Amniotic stem cell (primary cell): ENCODE results near the gene RPS8.
"Not testable (repeated sequence)": the region's sequence is repeated elsewhere in the genome, so short reads cannot be mapped to it uniquely, and the experiment has no call there.

ENCODE experiments used
- DNase-seq: peaks from one replicate; lab custom pipeline; 2025; lab: John Stamatoyannopoulos, UW

RPS8 gene

GRCh38 chr1:44780583-44781121 is 5.3 kb downstream of the RPS8 start:
- no peak for DNase-seq

DNA sequence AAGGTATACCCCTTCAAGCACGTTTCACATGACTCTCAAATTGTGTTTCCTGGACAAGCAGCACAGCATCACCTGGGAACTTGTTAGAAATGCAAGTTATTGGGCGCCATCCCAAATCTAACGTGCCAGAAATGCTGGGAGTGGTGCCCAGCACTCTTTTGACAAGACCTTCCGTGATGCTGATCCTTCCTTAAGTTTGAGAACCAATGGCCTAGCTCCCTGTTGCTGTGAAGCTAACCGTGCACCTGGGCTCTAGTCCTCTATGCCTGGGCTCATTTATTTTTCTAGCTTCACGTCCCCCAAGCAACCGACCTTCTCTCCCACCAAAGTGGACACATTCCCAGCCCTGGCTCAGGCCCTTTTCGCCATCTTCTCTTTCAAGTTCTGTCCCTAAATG is 8.4 kb downstream of the RPS8 start:
- DNase-seq, result no peak

DNA sequence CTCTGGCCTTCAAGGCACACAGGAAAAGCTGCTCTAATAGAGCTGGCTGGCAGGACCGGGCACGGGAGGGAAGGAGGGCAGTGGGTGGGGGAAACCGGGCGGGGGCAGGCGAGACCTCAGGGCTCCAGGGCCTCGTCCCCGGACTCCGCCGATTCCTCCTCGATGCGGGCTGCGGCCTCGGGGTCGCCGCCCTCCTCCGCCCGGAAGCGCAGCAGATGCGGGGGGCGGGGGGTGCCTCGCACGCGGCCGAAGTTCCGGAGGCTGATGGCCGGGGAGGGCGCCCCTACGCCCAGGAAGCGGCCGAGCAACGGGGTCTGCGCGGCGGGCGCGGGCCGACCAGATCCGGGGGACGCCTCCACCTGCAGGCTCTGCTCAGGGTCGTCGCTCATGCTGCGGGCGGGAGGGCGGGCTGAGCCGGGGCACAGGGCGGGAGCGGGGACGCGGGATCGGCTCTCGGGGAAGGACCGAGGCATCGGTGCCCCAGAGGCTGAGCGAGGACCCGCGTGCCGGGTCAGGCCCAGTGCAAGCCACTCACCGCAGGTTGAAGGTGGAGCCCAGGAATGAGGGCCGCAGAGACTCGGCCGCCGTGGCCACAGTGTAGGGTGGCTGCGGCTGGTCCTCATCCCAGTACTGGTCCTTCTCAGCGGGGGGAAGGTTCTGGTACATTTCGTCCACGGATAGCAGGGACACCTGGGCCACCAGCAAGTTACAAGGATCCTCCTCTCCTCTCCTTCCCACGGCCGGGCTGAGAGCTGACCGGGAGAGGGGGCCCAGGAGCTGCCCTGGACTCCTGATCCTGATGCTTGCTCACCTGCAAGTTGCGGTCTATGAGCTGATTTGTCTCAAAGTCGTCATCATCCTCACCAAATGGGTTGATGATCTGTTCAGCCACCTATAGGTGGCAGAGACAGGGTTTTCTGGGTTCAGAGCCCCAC is 9.0 kb downstream of the RPS8 start:
- DNase-seq, result no peak

- no peak for DNase-seq
Observed at GRCh38 chr1:44785029-44785380, 9.7 kb downstream of the RPS8 start.

GRCh38 chr1:44785501-44786137 is 10.3 kb downstream of the RPS8 start:
- no peak for DNase-seq

GRCh38 chr1:44786138-44786840 is 10.9 kb downstream of the RPS8 start:
- DNase-seq, result no peak

- no peak for DNase-seq
Observed at GRCh38 chr1:44786841-44787426, 11.6 kb downstream of the RPS8 start.

- DNase-seq, result no peak
Observed at GRCh38 chr1:44787506-44787905, 12.2 kb downstream of the RPS8 start.

DNA sequence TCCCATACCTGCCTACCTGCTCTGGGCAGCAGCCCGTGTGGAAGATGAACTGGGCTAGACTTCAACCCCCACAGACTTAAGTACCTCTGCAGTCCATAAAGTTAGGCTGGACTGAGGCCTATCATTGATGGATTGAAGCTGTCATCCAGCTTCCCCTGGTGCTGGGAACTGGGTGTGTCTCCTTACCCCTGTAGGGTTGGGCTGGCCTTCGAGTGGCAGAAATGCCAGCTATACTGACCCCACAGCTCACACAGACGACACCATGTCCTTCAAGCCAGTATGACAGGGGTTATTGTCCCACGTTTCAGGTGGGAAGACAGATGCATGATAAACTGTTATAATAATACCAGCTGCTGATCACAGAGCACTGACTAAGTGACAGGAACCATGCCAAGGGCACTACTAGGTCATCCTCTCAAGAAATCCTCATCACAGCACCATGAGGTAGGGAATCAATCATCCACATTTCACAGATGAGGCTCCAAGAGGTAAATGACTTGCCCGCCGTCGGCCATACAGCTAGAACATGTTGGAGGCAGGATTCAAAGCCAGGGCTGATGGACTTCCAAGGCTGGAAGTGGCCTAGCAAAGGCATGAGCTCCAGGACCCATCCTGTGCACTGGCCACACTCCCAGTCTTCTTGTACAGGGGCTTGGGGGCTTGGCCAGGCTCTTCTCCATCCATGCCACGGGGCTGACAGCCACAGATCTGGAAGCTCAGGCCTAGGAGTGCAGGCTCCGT is 12.9 kb downstream of the RPS8 start, which contains the start of gene BEST4:
Gene BEST4, minus strand, starts transcription at position 51 of the 741 bp plus-strand sequence. CDS start 465 bp downstream, outside the sequence.
- no peak for DNase-seq

GRCh38 chr1:44790968-44791801 is 15.8 kb downstream of the RPS8 start:
- no peak for DNase-seq

DNA sequence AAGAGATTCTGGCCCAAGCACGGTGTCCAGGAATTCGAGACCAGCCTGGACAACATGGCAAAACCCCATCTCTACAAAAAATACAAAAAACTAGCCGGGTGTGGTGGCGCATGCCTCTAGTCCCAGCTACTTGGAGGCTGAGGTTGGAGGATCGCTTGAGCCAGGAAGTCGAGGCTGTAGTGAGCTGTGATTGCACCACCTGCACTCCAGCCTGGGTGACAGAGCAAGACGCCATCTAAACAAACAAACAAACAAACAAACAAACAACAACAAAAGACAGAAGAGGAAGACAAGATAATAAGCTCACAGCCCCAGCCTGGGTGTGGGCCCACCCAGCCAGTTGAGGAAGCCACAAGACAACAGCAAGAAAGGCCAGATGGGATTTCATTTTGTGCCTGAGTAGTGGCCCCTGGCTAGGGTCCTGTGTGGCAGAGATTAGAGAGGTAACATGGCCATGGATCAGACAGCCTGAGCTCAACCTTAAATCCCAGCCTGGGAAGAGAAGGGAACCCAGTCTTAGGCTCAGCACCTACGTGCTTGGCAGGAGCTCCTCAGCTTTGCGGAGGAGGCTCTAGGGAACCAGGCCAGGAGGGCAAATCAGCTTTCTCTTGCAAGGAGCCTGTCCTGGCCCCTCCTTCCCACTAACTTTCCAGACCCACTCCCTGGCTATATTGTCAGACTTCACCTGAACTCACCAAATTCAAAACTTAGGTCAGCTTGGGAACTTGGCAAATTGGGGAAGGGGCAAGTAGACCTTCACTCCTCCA is 17.6 kb downstream of the RPS8 start:
- no peak for DNase-seq

DNA sequence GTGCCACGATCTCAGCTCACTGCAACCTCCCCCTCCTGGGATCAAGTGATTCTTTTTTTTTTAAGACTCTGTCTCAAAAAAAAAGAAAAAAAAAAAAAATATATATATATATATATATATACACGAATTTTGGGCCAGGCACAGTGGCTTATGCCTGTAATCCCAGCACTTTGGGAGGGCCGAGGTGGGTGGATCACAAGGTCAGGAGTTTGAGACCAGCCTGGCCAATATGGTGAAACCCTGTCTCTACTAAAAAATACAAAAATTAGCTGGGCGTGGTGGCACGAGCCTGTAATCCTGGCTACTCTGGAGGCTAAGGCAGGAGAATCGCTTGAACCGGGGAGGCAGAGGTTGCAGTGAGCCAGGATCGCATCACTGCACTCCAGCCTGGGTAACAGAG is 22.5 kb downstream of the RPS8 start:
- not testable (repeated sequence) for DNase-seq

GRCh38 chr1:44798481-44799365 is 23.4 kb downstream of the RPS8 start:
- DNase-seq, result no peak

DNA sequence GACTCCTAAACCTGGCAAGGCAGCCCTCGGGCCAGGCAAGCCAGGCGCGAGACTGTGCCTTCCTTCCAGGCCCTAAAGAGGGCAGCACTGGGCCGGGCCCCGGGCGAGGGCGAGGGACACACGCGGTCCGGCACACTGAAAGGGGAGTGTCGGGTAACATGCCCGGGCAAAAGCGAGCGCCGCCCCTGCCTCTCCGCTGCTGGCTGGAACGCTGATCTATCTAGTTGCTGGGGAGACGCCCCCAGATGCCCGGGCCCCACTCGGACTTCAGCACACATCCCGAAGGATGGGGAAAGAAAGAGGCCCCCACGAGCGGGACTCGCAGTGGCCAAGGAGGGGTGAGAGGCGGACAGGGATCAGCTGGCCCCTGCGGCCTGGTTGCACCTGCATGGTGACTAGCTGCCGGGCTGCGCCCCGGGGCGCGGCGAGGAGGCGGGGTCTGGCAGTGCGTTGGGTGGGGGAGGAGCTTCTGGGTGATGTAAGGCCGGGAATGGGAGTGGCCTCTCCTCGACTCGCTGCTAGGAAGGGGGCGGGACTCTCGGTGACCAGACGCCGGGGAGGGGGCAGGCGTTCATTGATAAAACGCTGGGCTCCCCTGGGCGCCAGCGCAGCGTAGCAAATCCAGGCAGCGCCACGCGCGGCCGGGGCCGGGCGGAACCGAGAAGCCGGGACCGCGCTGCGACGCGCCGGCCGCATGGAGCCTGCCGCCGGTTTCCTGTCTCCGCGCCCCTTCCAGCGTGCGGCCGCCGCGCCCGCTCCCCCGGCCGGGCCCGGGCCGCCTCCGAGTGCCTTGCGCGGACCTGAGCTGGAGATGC is 24.6 kb downstream of the RPS8 start, which contains the start of gene PLK3:
Gene PLK3, plus strand, starts transcription at position 608 of the 815 bp plus-strand sequence. Its CDS starts 87 bp downstream, at position 695.
- DNase-seq, result peak; percentile 98

DNA sequence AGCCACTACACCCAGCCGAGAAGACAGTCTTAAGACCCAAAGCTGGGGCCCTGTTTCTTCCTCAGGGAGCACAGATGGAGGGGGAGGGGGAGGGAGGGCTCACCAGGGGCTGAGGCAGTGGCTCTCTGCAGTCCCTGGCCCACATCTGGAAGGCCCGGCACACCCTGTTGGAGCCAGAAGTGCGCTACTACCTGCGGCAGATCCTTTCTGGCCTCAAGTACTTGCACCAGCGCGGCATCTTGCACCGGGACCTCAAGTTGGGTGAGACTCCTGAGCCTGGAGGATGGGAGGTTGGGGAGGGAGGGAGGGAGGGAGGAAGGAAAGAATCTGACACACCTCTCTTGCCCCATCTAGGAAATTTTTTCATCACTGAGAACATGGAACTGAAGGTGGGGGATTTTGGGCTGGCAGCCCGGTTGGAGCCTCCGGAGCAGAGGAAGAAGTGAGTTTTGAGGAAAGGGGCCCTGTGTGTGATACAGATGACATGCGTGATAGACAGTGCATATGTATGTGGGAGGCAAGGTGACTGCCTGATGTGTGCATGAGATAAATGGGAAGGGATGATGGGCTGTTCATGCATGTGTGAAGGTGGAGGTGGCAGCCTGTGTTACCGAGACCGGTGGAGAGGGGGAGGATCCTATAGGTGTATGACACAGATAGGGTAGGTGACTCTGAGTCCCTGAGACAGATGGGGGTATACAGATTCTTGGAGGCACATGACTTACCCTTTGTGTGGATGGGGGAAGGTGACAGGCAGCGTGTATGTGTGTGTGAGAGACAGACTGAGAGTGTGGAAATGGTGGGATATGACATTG is 26.4 kb downstream of the RPS8 start:
- DNase-seq, result no peak

DNA sequence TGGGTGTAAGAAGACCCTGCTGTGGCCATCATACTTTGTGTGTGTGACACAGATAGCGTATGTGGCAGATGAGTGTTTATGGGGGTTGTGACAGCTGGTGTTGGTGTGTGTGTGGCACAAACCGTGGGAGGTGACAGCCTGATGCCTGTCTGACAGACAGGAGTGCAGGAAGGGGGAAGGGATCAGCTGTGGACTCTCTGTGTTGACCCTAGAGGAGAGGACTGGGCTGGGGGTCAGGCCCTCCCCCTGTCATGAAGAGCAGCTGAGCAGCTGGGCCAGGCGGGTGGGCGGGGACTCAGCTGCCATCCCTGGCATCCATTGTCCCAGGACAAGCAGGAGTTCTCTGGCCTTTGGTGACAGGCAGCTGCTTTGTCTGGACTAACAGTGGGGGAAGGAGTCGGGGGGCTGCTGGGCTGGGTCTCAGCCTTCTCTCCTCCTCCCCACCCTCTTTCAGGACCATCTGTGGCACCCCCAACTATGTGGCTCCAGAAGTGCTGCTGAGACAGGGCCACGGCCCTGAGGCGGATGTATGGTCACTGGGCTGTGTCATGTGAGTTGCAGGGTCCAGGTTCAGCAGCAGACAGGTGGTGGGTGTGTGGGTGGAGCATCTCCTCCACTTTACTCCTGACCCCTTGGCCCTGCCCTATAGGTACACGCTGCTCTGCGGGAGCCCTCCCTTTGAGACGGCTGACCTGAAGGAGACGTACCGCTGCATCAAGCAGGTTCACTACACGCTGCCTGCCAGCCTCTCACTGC is 27.1 kb downstream of the RPS8 start:
- no peak for DNase-seq
